Measurements from ENCODE around the gene TBXAS1. TPM values are rescaled to one million over a fixed set of nuclear protein-coding genes. Genes with fewer than 3 reads are reported as not detected.
"Not testable (repeated sequence)": the region's sequence is repeated elsewhere in the genome, so short reads cannot be mapped to it uniquely, and the experiment has no call there.

TBXAS1 gene
- total and polyA plus RNA-seq, 8 donors = 0.74 to 18.4 (median 2.2) TPM

GRCh38 chr7:139838276-139838675 lies 9.2 kb downstream of the TBXAS1 start:
- H3K27ac ChIP-seq = no peak overlapping the region
- no peaks in the 10 kb centered on the region for H3K4me1 ChIP-seq
- H3K9me3 ChIP-seq = no peaks in the 10 kb centered on the region
- no peaks in the 10 kb centered on the region for H3K36me3 ChIP-seq
- ATAC-seq (no peak), FAIRE-seq (no peak), DNase-seq (no peak)
- no peak overlapping the region for H3K4me3 ChIP-seq
- no peak for TF ChIP-seq CTCF (IDR thresholded peaks at IDR 0.05)
- intact Hi-C loops (cut with DNase I) = no loop called here
- H3K27me3 ChIP-seq = no peaks in the 10 kb centered on the region
- WGBS, 2 donors = 93 to 97% methylated on average over 1 of the region's 1 CpG

DNA sequence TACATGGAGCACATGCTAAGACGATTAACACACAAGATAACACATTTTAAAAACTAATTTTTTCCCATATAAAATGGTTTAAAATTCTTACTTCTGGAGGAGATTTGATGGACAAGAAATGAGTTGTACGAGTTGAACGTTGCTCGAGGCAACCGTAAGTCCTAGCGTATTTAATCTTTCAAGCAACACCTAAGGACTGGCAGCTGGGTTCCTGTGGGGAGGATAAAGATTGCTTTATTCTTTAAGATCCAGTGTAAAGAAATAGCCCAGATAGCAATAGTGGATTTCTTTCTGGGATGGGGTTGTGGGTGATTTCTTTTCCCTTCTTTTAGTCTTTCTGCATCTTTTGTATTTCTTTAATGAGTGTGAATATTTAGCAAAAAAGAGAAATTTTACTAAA lies 9.8 kb downstream of the TBXAS1 start:
- no peak overlapping the region for H3K4me3 ChIP-seq
- H3K36me3 ChIP-seq = no peaks in the 10 kb centered on the region
- DNase-seq (no peak), FAIRE-seq (no peak), ATAC-seq (no peak)
- no peaks in the 10 kb centered on the region for H3K9me3 ChIP-seq
- no peaks in the 10 kb centered on the region for H3K27me3 ChIP-seq
- H3K4me1 ChIP-seq = no peaks in the 10 kb centered on the region
- intact Hi-C loops (cut with DNase I) = no loop called here
- H3K27ac ChIP-seq = no peak overlapping the region
- whole genome bisulfite sequencing, 2 donors = 74 to 79% methylated on average over 6 of the region's 6 CpGs
- TF ChIP-seq CTCF (IDR thresholded peaks at IDR 0.05) = no peak

- Histone ChIP-seq H3K27ac (no peak overlapping the region), H3K4me3 (no peak overlapping the region), H3K9me3 (no peaks in the 10 kb centered on the region), H3K4me1 (no peaks in the 10 kb centered on the region), H3K27me3 (no peaks in the 10 kb centered on the region), H3K36me3 (no peaks in the 10 kb centered on the region)
- FAIRE-seq (no peak), ATAC-seq (no peak), DNase-seq (no peak)
- no peak for TF ChIP-seq CTCF (IDR thresholded peaks at IDR 0.05)
- 90 to 93% methylated on average over 13 of the region's 13 CpGs for WGBS, 2 donors
- intact Hi-C loops (cut with DNase I) = no loop called here
Measured at GRCh38 chr7:139840776-139841175, 11.7 kb downstream of the TBXAS1 start.

- FAIRE-seq = no peak
- Histone ChIP-seq H3K4me3 (no peak overlapping the region), H3K4me1 (no peaks in the 10 kb centered on the region), H3K9me3 (no peaks in the 10 kb centered on the region), H3K27ac (no peak overlapping the region), H3K27me3 (no peaks in the 10 kb centered on the region), H3K36me3 (no peaks in the 10 kb centered on the region)
- 82 to 89% methylated on average over 15 of the region's 15 CpGs for WGBS, 2 donors
- ATAC-seq = no peak
- intact Hi-C loops (cut with DNase I) = no loop called here
- DNase-seq = no peak
- TF ChIP-seq CTCF (IDR thresholded peaks at IDR 0.05) = no peak
Measured at GRCh38 chr7:139842401-139843210, 13.5 kb downstream of the TBXAS1 start.

GRCh38 chr7:139843211-139843537 lies 14.1 kb downstream of the TBXAS1 start:
- H3K27me3 ChIP-seq; DNase-seq; ATAC-seq; FAIRE-seq; intact Hi-C loops (cut with DNase I); H3K4me1 ChIP-seq; H3K4me3 ChIP-seq; H3K9me3 ChIP-seq; H3K36me3 ChIP-seq; H3K27ac ChIP-seq: not testable (repeated sequence)
- WGBS, 2 donors = 94 to 96% methylated on average over 3 to 4 of the region's 4 CpGs
